PC-3 (cell line): ENCODE data around the gene RBM11. TPM values are rescaled to one million over a fixed set of nuclear protein-coding genes. Genes with fewer than 3 reads are reported as not detected.

Source experiments
- ATAC-seq: fragments of 200-7000 bp; cut with Tn5 transposase; 2 replicates; pipeline ENCODE4 v1.9.1; 2020; ENCODE audit warnings: mild to moderate bottlenecking, moderate library complexity
- BruUV-seq: library from RNA; stranded (reverse); fragments of 400-500 nt; replicated peaks from 2 replicates; lab custom pipeline; 2021; lab: Mats Ljungman, UMichigan
- CTCF ChIA-PET: fragments of 300-600 bp; sonication (Branson Sonifier 250); formaldehyde crosslinking; loops from one replicate; lab custom pipeline; 2022; ENCODE audit warnings: antibody characterized with exemption; lab: Charles Lee
- POLR2A ChIA-PET: fragments of 300-600 bp; sonication (Branson Sonifier 250); formaldehyde crosslinking; loops from one replicate; lab custom pipeline; 2022; ENCODE audit warnings: antibody characterized with exemption; ENCODE audit not compliant: unreplicated experiment; lab: Charles Lee
- DNase-seq: peaks from one replicate; pipeline ENCODE4 v3.0.0-alpha.2; 2015
- H2AFZ ChIP-seq: fragments of 300-600 bp; sonication (generic); 2 replicates; pipeline ENCODE4 v1.6.0; 2016; ENCODE audit warnings: antibody characterized with exemption, low read length
- H3F3A ChIP-seq: fragments of 300-600 bp; sonication (generic); one replicate; pipeline ENCODE4 v1.6.0; 2017; ENCODE audit warnings: antibody characterized with exemption, low read length, control low read depth, mild to moderate bottlenecking; ENCODE audit not compliant: unreplicated experiment
- H3K27ac ChIP-seq: fragments of 300-600 bp; sonication (generic); 2 replicates; pipeline ENCODE4 v1.5.1; 2016; ENCODE audit warnings: mild to moderate bottlenecking, low read length
- H3K27me3 ChIP-seq: fragments of 300-600 bp; sonication (generic); 2 replicates; pipeline ENCODE4 v1.6.1; 2016; ENCODE audit warnings: low read length, mixed read lengths
- H3K36me3 ChIP-seq: fragments of 300-600 bp; sonication (generic); 2 replicates; pipeline ENCODE4 v1.6.1; 2016; ENCODE audit warnings: low read depth, mixed run types, low read length, mixed read lengths
- H3K4me1 ChIP-seq: fragments of 300-600 bp; sonication (generic); 2 replicates; pipeline ENCODE4 v1.5.1; 2016; ENCODE audit warnings: low read length; ENCODE audit not compliant: insufficient read depth
- H3K4me2 ChIP-seq: fragments of 300-600 bp; sonication (generic); 2 replicates; pipeline ENCODE4 v1.6.0; 2016; ENCODE audit warnings: low read length
- H3K4me3 ChIP-seq: fragments of 300-600 bp; sonication (generic); 2 replicates; pipeline ENCODE4 v1.5.1; 2016; ENCODE audit warnings: mild to moderate bottlenecking, low read length, mixed read lengths
- H3K79me2 ChIP-seq: fragments of 300-600 bp; sonication (generic); 2 replicates; pipeline ENCODE4 v1.6.1; 2017; ENCODE audit warnings: low read length, mixed read lengths
- H3K9ac ChIP-seq: fragments of 300-600 bp; sonication (generic); 2 replicates; pipeline ENCODE4 v1.6.0; 2016; ENCODE audit warnings: mild to moderate bottlenecking, low read length
- H3K9me2 ChIP-seq: fragments of 300-600 bp; sonication (generic); replicated peaks from 2 replicates; pipeline ENCODE4 v1.6.1; 2016; ENCODE audit warnings: mixed run types, low read length, mixed read lengths
- H3K9me3 ChIP-seq: fragments of 300-600 bp; sonication (generic); 2 replicates; pipeline ENCODE4 v1.6.1; 2016; ENCODE audit warnings: low read length, mixed read lengths
- H4K20me1 ChIP-seq: fragments of 300-600 bp; sonication (generic); 2 replicates; pipeline ENCODE4 v1.6.1; 2016; ENCODE audit warnings: low read length, mixed read lengths
- EZH2 ChIP-seq: fragments of 300-600 bp; sonication (generic); IDR thresholded peaks from one replicate; pipeline ENCODE4 v1.6.1; 2017; ENCODE audit warnings: antibody characterized with exemption, mild to moderate bottlenecking, low read length; ENCODE audit not compliant: unreplicated experiment
- EZH2phosphoT487 ChIP-seq: fragments of 300-600 bp; sonication (generic); IDR thresholded peaks from 2 replicates; pipeline ENCODE4 v1.6.1; 2018; ENCODE audit warnings: mild to moderate bottlenecking, antibody characterized with exemption, low read length, borderline replicate concordance
- intact Hi-C: fragments of 100-400 bp; cut with micrococcal nuclease; formaldehyde crosslinking; loops from 2 replicates; pipeline ENCODE4 v1.9.0; 2023
- total RNA-seq: library from RNA; depleted of rRNA; stranded (reverse); fragments of >200 nt; gene quantifications from 2 replicates; pipeline ENCODE4 v1.2.3, GENCODE V29; 2014
- TF ChIP-seq, protein P1 (sequence below): fragments of 300-600 bp; sonication (generic); conservative IDR thresholded peaks from 2 replicates; pipeline ENCODE4 v1.5.1; 2017; ENCODE audit warnings: antibody characterized with exemption, low read depth, mild to moderate bottlenecking, low read length

The RBM11 gene
- total RNA-seq, 1 experiment from 2014 or later, result 2.1 TPM

DNA sequence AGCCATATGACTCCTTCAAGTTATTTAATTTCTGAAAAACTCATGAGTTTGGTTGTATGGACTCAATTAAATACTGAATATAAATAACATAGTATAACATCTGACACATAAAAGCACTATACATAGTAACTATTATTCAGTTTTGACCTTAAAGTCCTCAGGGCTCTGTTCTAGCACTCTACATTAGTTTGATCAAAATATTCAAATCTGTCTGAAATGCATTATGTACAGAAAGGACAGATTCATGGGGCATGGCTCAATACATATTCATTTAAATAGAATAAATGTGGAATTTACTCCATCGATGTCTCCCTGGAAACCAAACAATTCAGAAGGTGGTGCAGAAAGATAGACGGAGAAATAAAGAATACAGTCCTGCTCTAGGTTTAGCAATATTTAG, 49.1 kb downstream of the RBM11 start:
- no peak for TF ChIP-seq EZH2phosphoT487
- no peak for TF ChIP-seq EZH2
- TF ChIP-seq, protein P1, sequence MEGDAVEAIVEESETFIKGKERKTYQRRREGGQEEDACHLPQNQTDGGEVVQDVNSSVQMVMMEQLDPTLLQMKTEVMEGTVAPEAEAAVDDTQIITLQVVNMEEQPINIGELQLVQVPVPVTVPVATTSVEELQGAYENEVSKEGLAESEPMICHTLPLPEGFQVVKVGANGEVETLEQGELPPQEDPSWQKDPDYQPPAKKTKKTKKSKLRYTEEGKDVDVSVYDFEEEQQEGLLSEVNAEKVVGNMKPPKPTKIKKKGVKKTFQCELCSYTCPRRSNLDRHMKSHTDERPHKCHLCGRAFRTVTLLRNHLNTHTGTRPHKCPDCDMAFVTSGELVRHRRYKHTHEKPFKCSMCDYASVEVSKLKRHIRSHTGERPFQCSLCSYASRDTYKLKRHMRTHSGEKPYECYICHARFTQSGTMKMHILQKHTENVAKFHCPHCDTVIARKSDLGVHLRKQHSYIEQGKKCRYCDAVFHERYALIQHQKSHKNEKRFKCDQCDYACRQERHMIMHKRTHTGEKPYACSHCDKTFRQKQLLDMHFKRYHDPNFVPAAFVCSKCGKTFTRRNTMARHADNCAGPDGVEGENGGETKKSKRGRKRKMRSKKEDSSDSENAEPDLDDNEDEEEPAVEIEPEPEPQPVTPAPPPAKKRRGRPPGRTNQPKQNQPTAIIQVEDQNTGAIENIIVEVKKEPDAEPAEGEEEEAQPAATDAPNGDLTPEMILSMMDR, result no peak
- DNase-seq, result no peak
- Histone ChIP-seq H3K4me1 (no peaks in the 10 kb centered on the region), H3F3A (no peaks in the 10 kb centered on the region), H3K9ac (no peak overlapping the region), H3K79me2 (no peaks in the 10 kb centered on the region), H3K9me2 (no peaks in the 10 kb centered on the region), H3K27me3 (peaks cover 16% of the 10 kb centered on the region; the same call in 1 of the 2 replicates), H3K27ac (no peak overlapping the region), H2AFZ (no peak overlapping the region), H3K4me2 (no peak overlapping the region), H3K4me3 (no peak overlapping the region), H3K36me3 (no peaks in the 10 kb centered on the region), H3K9me3 (no peaks in the 10 kb centered on the region), H4K20me1 (no peaks in the 10 kb centered on the region)
- intact Hi-C loops, result no loop called here
- ChIA-PET CTCF (no interaction called here), POLR2A (no interaction called here)
- BruUV-seq, result no TSS peak
- ATAC-seq, result no peak

DNA sequence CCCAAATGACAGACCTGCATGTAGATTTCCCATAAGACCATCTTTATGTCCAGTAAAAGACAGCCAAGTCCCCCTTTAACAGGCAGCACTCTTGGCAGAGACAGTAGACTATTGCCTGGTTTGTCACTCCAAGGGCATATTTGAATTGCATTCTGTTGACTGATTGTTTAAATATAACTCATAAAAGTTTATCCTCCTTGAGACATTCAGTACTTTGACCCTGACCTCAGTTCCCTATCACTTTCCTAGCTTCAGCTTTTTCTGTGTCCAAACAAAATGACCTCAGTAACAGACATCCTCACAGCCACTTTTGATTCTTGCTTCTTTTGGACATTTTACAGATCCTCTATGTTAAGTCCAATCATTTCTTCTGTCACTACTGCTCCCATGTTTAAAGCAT, 51.1 kb downstream of the RBM11 start:
- Histone ChIP-seq H3K36me3 (no peaks in the 10 kb centered on the region), H4K20me1 (no peaks in the 10 kb centered on the region), H3K9me2 (no peaks in the 10 kb centered on the region), H3K9me3 (no peaks in the 10 kb centered on the region), H3K4me1 (no peaks in the 10 kb centered on the region), H3K4me2 (no peak overlapping the region), H2AFZ (no peak overlapping the region), H3K9ac (no peak overlapping the region), H3K27me3 (peaks cover 25% of the 10 kb centered on the region), H3K79me2 (no peaks in the 10 kb centered on the region), H3F3A (no peaks in the 10 kb centered on the region), H3K27ac (no peak overlapping the region), H3K4me3 (no peak overlapping the region)
- ATAC-seq, result no peak
- TF ChIP-seq EZH2 (no peak), EZH2phosphoT487 (no peak)
- TF ChIP-seq, protein P1, result no peak
- POLR2A ChIA-PET, result no interaction called here
- CTCF ChIA-PET, result no interaction called here
- BruUV-seq, result no TSS peak
- intact Hi-C loops, result no loop called here
- DNase-seq, result no peak

DNA sequence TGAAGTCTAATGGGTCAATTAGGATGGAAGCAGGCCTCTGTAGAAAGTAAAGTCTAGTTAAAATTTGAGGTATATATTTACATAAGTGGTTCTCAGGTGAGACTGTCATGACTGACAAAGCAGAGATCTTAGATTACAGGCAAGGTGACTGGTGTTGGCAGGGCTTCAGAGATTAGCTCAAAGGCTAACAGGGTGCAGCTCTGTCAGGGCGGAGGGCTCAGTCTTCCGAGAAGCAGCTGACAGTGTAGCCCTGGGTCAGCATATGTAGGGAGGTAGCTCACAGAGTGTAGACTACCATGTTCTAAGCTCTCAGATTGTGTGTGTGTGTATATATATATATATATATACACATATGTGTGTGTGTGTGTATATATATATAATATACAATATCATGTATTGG, 54.7 kb downstream of the RBM11 start:
- H3F3A ChIP-seq, result no peaks in the 10 kb centered on the region
- H3K4me1 ChIP-seq, result no peaks in the 10 kb centered on the region
- H2AFZ ChIP-seq, result no peak overlapping the region
- H3K4me3 ChIP-seq, result no peak overlapping the region
- no peak overlapping the region for H3K9ac ChIP-seq
- H3K27ac ChIP-seq, result no peak overlapping the region
- H3K9me2 ChIP-seq, result no peaks in the 10 kb centered on the region
- ChIA-PET CTCF (no interaction called here), POLR2A (no interaction called here)
- no peaks in the 10 kb centered on the region for H3K36me3 ChIP-seq
- TF ChIP-seq EZH2phosphoT487 (no peak), EZH2 (no peak)
- TF ChIP-seq, protein P1, result no peak
- H3K4me2 ChIP-seq, result no peak overlapping the region
- no TSS peak for BruUV-seq
- H3K79me2 ChIP-seq, result no peaks in the 10 kb centered on the region
- no peaks in the 10 kb centered on the region for H4K20me1 ChIP-seq
- H3K9me3 ChIP-seq, result no peaks in the 10 kb centered on the region
- DNase-seq (no peak), ATAC-seq (no peak)
- intact Hi-C loops, result no loop called here
- H3K27me3 ChIP-seq, result peaks cover 50% of the 10 kb centered on the region
